Measurements from ENCODE around the gene VEPH1.

GRCh38 chr3:157384031-157384430 lies 119.2 kb downstream of the VEPH1 start:
- no peak for TF ChIP-seq CTCF (IDR thresholded peaks at IDR 0.05; ENCODE audit: low read depth, low read length, poor library complexity, severe bottlenecking)
- no peak for TF ChIP-seq EZH2phosphoT487 (IDR thresholded peaks at IDR 0.05; ENCODE audit: borderline replicate concordance, low read length)

Data from DOHH2 (cell line).